ENCODE results near the gene DDX56. TPM values are rescaled to one million over a fixed set of nuclear protein-coding genes. Genes with fewer than 3 reads are reported as not detected.

Gene DDX56
- polyA plus RNA-seq, 1 of the 3 experiments (the other 2 are of a cell fraction), result 97.1 TPM

GRCh38 chr7:44587843-44588711 lies 14.4 kb upstream of the DDX56 start (continued):
- no peak for TF ChIP-seq YY1 (IDR thresholded peaks at IDR 0.05; ENCODE audit: low read depth)
- no peak for TF ChIP-seq POLR2AphosphoS5 (IDR thresholded peaks at IDR 0.05; ENCODE audit: low read depth, low read length)
- TF ChIP-seq MXI1 (IDR thresholded peaks at IDR 0.05; ENCODE audit: low read depth, low read length), result no peak
- TF ChIP-seq NFIC (IDR thresholded peaks at IDR 0.05; ENCODE audit: borderline replicate concordance), result no peak
- TF ChIP-seq GABPA (IDR thresholded peaks at IDR 0.05; ENCODE audit: low read depth), result no peak

GRCh38 chr7:44583146-44583865 lies 9.6 kb upstream of the DDX56 start:
- Histone ChIP-seq H3K9me3 (no peaks in the 10 kb centered on the region), H3K36me3 (replicated peaks in 1 of 2; ENCODE audit: control insufficient read depth in 1 of 2, insufficient read depth in 2 of 2, low read length in 1 of 2) (peaks cover 16 to 23% of the 10 kb centered on the region in 2 experiments), H3K79me2 (ENCODE audit: insufficient read depth) (peaks cover 35% of the 10 kb centered on the region), H3K9me2 (no peaks in the 10 kb centered on the region), H3K4me2 (peak overlapping the region; percentile 97), H4K20me1 (ENCODE audit: insufficient read depth) (no peaks in the 10 kb centered on the region), H3K4me1 (ENCODE audit: control insufficient read depth in 1 of 2, insufficient read depth in 2 of 2, low read depth in 1 of 2, low read length in 1 of 2) (peaks cover 5 to 15% of the 10 kb centered on the region in 2 experiments; a peak in 2 of 4 replicates), H3K4me3 (ENCODE audit: low read depth in 2 of 2, low read length in 1 of 2) (peak overlapping the region; percentile 82 to 95), H2AFZ (ENCODE audit: low read depth) (peak overlapping the region; percentile 90; the same call in 1 of the 2 replicates), H3K27ac (ENCODE audit: low read depth in 2 of 2, low read length in 1 of 2) (peak overlapping the region; percentile 90 to 94; a peak in 2 of 4 replicates), H3K27me3 (ENCODE audit: insufficient read depth) (no peaks in the 10 kb centered on the region), H3K9ac (peak overlapping the region; percentile 83), H3F3A (replicated peaks; ENCODE audit: insufficient read depth) (peaks cover 12% of the 10 kb centered on the region)
- ChIA-PET POLR2A (interaction anchor here (0.6 to 2.3 kb wide), 10 partner anchors 8 to 566 kb away, joined by 3 to 24 read pairs (median 6); partner anchors contain the start of genes DDX56, H2AZ2, OGDH and PURB), CTCF (interaction anchor here (0.7 to 12.5 kb wide), 12 partner anchors 9 to 553 kb away, joined by 3 to 98 read pairs (median 4); partner anchors contain the start of gene OGDH)
- TF ChIP-seq TCF12 (IDR thresholded peaks at IDR 0.05) (no peak), FOXJ3 (CRISPR knock-in tag; IDR thresholded peaks at IDR 0.05) (no peak), REST (IDR thresholded peaks at IDR 0.05; ENCODE audit: low read depth, low read length) (no peak), RXRA (IDR thresholded peaks at IDR 0.05; ENCODE audit: borderline replicate concordance, low read depth) (no peak), GATA2 (CRISPR knock-in tag; IDR thresholded peaks at IDR 0.05) (no peak), RCOR1 (IDR thresholded peaks at IDR 0.05; ENCODE audit: low read length) (no peak), CHD2 (IDR thresholded peaks at IDR 0.05; ENCODE audit: low read length, partially characterized antibody) (no peak), RFX5 (IDR thresholded peaks at IDR 0.05; ENCODE audit: low read length) (no peak), EP300 (IDR thresholded peaks at IDR 0.05; ENCODE audit: borderline replicate concordance in 1 of 2, low read depth in 1 of 2, low read length in 1 of 2) (no peak), NRF1 (IDR thresholded peaks at IDR 0.05; ENCODE audit: low read depth, low read length) (no peak), CTCF (IDR thresholded peaks at IDR 0.05) (no peak), SIN3A (IDR thresholded peaks at IDR 0.05; ENCODE audit: borderline replicate concordance, low read depth, low read length) (no peak)
- TF ChIP-seq, protein P1, sequence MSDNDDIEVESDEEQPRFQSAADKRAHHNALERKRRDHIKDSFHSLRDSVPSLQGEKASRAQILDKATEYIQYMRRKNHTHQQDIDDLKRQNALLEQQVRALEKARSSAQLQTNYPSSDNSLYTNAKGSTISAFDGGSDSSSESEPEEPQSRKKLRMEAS (IDR thresholded peaks at IDR 0.05; ENCODE audit: low read depth), result no peak
- no peak for DNase-seq
- 96% methylated on average over 13 of the region's 13 CpGs for WGBS (ENCODE audit: low lambda C conversion rate)
